ENCODE results near the gene ZCCHC24.

DNA sequence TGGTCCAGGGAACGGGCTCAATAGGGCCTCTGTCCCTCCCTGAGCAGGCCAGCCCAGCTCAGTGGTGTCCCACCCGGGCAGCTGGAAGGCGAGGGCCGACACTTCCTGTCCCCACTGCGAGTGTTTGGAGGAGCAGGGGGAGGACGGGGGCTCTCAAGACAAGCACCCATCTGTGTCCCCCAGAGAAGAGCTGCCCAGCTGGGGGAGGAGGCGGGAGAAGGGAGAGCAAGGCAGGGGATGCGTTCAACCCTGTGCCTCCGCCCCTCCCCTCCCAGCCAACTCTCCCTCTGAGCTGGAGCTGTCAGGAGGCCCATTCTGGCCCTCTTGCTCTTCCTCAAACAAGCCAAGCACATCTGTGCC is 35.7 kb downstream of the ZCCHC24 start:
- TF ChIP-seq ZNF274 (IDR thresholded peaks at IDR 0.05; ENCODE audit: low read depth, low read length) (no peak), SUZ12 (IDR thresholded peaks at IDR 0.05; ENCODE audit: extremely low read depth, insufficient read depth, insufficient read length) (no peak)

Measured in NT2/D1 (cell line).